NCI-H2171 (cell line): ENCODE measurements around the gene SP2.

Source experiments
- DNase-seq: peaks from one replicate; lab custom pipeline; 2025; lab: John Stamatoyannopoulos, UW

Gene SP2

GRCh38 chr17:47895856-47896671 lies at the start of gene SP2:
SP2 (plus strand) TSS chr17:47896236; CDS start chr17:47896287, 51 bp downstream.
- peak; percentile 99 for DNase-seq

GRCh38 chr17:47846716-47847340 lies 49.2 kb upstream of the SP2 start:
- no peak for DNase-seq

GRCh38 chr17:47847341-47848197 lies 48.5 kb upstream of the SP2 start:
- no peak for DNase-seq

- no peak for DNase-seq
Observed at GRCh38 chr17:47848198-47848513, 47.9 kb upstream of the SP2 start.

- no peak for DNase-seq
Observed at GRCh38 chr17:47850373-47850691, 45.7 kb upstream of the SP2 start.

- peak; percentile 69 for DNase-seq
Observed at GRCh38 chr17:47850692-47851573, 45.1 kb upstream of the SP2 start, which contains the start of gene SP6. SP6 (minus strand) TSS chr17:47851163; CDS start chr17:47848429, 2,734 bp downstream.

GRCh38 chr17:47851764-47852112 lies 44.3 kb upstream of the SP2 start:
- DNase-seq: no peak

GRCh38 chr17:47852113-47852949 lies 43.7 kb upstream of the SP2 start:
- no peak for DNase-seq

- no peak for DNase-seq
Observed at GRCh38 chr17:47853616-47854015, 42.4 kb upstream of the SP2 start.

- no peak for DNase-seq
Observed at GRCh38 chr17:47855737-47856136, 40.3 kb upstream of the SP2 start.

- DNase-seq: no peak
Observed at GRCh38 chr17:47856830-47857229, 39.2 kb upstream of the SP2 start.

GRCh38 chr17:47857551-47858455 lies 38.2 kb upstream of the SP2 start:
- DNase-seq: no peak

- DNase-seq: no peak
Observed at GRCh38 chr17:47860386-47860785, 35.6 kb upstream of the SP2 start.

- no peak for DNase-seq
Observed at GRCh38 chr17:47862621-47863440, 33.2 kb upstream of the SP2 start.

- DNase-seq: no peak
Observed at GRCh38 chr17:47864791-47865216, 31.2 kb upstream of the SP2 start.

GRCh38 chr17:47866941-47867340 lies 29.1 kb upstream of the SP2 start:
- no peak for DNase-seq

GRCh38 chr17:47867813-47868533 lies 28.1 kb upstream of the SP2 start:
- DNase-seq: no peak

- DNase-seq: no peak
Observed at GRCh38 chr17:47869114-47869513, 26.9 kb upstream of the SP2 start.
